H9 (cell line): ENCODE results near the gene LOXHD1. TPM values are rescaled to one million over a fixed set of nuclear protein-coding genes. Genes with fewer than 3 reads are reported as not detected.
A peak's percentile ranks its signal among the peaks of the same experiment; 100 is the strongest.

Experiments
- DNase-seq: peaks from one replicate; pipeline ENCODE4 v3.0.0-alpha.2; 2017
- H2AFZ ChIP-seq: one replicate; pipeline ENCODE4 v1.6.1; 2013; ENCODE audit warnings: mild to moderate bottlenecking, low read length, control low read depth, moderate library complexity
- H2AK5ac ChIP-seq: 2 replicates; pipeline ENCODE4 v1.6.1; 2013; ENCODE audit warnings: low read length, control low read depth, mixed read lengths; ENCODE audit not compliant: insufficient read length
- H2BK120ac ChIP-seq: one replicate; pipeline ENCODE4 v1.6.1; 2013; ENCODE audit warnings: low read depth, mild to moderate bottlenecking, low read length, control low read depth, inconsistent platforms; ENCODE audit not compliant: poor library complexity, severe bottlenecking
- H2BK12ac ChIP-seq: 2 replicates; pipeline ENCODE4 v1.6.1; 2013; ENCODE audit warnings: low read length, control low read depth, mixed read lengths, low read depth; ENCODE audit not compliant: insufficient read length
- H2BK15ac ChIP-seq: 2 replicates; pipeline ENCODE4 v1.6.1; 2013; ENCODE audit warnings: low read depth, low read length, control low read depth
- H2BK20ac ChIP-seq: one replicate; pipeline ENCODE4 v1.6.1; 2013; ENCODE audit warnings: low read depth, mild to moderate bottlenecking, low read length, control low read depth, inconsistent platforms; ENCODE audit not compliant: poor library complexity, severe bottlenecking
- H2BK5ac ChIP-seq: 2 replicates; pipeline ENCODE4 v1.6.1; 2013; ENCODE audit warnings: low read length, control low read depth, mixed read lengths; ENCODE audit not compliant: insufficient read length
- H3K14ac ChIP-seq: 2 replicates; pipeline ENCODE4 v1.6.1; 2013; ENCODE audit warnings: low read length, control low read depth; ENCODE audit not compliant: insufficient read depth
- H3K18ac ChIP-seq: 2 replicates; pipeline ENCODE4 v1.6.1; 2013; ENCODE audit warnings: low read depth, mild to moderate bottlenecking, mixed read lengths, low read length, control low read depth; ENCODE audit not compliant: insufficient read length
- H3K23ac ChIP-seq: 2 replicates; pipeline ENCODE4 v1.6.1; 2013; ENCODE audit warnings: low read length, control low read depth, mixed read lengths, low read depth; ENCODE audit not compliant: insufficient read length
- H3K23me2 ChIP-seq: 2 replicates; pipeline ENCODE4 v1.6.1; 2013; ENCODE audit warnings: low read depth, mild to moderate bottlenecking, mixed read lengths, low read length, control low read depth; ENCODE audit not compliant: insufficient read length, poor library complexity, severe bottlenecking
- H3K27ac ChIP-seq: 2 replicates; pipeline ENCODE4 v1.5.1; 2013; ENCODE audit warnings: low read length, control low read depth, mixed read lengths, low read depth; ENCODE audit not compliant: insufficient read length
- H3K27me3 ChIP-seq: 2 replicates; pipeline ENCODE4 v1.6.1; 2013; ENCODE audit warnings: low read length, control low read depth, inconsistent platforms; ENCODE audit not compliant: insufficient read depth
- H3K4ac ChIP-seq: 2 replicates; pipeline ENCODE4 v1.6.1; 2013; ENCODE audit warnings: low read depth, mild to moderate bottlenecking, control low read depth, inconsistent platforms, low read length, moderate library complexity
- H3K4me1 ChIP-seq: 2 replicates; pipeline ENCODE4 v1.6.1; 2013; ENCODE audit warnings: low read length, control low read depth, inconsistent platforms; ENCODE audit not compliant: insufficient read depth
- H3K4me2 ChIP-seq: 2 replicates; pipeline ENCODE4 v1.6.1; 2013; ENCODE audit warnings: low read length, control low read depth, mixed read lengths; ENCODE audit not compliant: insufficient read length, insufficient read depth
- H3K56ac ChIP-seq: 2 replicates; pipeline ENCODE4 v1.6.1; 2013; ENCODE audit warnings: low read depth, mild to moderate bottlenecking, mixed read lengths, low read length, control low read depth; ENCODE audit not compliant: insufficient read length
- H3K79me1 ChIP-seq: 2 replicates; pipeline ENCODE4 v1.6.1; 2013; ENCODE audit warnings: low read depth, mild to moderate bottlenecking, moderate library complexity, low read length, control low read depth, inconsistent platforms; ENCODE audit not compliant: insufficient read depth, poor library complexity, severe bottlenecking
- H3K79me2 ChIP-seq: 2 replicates; pipeline ENCODE4 v1.6.1; 2013; ENCODE audit warnings: low read length, control low read depth, inconsistent platforms; ENCODE audit not compliant: insufficient read depth
- H3K9ac ChIP-seq: 2 replicates; pipeline ENCODE4 v1.6.1; 2013; ENCODE audit warnings: low read length, control low read depth, mixed read lengths; ENCODE audit not compliant: insufficient read length; ENCODE audit errors: extremely low read depth
- H3K9me3 ChIP-seq: one replicate; pipeline ENCODE4 v1.6.1; 2013; ENCODE audit warnings: low read depth, low read length, inconsistent platforms; ENCODE audit not compliant: control insufficient read depth
- H3T11ph ChIP-seq: one replicate; pipeline ENCODE4 v1.6.1; 2013; ENCODE audit warnings: mild to moderate bottlenecking, low read length, control low read depth, inconsistent platforms
- H4K20me1 ChIP-seq: one replicate; pipeline ENCODE4 v1.6.1; 2013; ENCODE audit not compliant: control insufficient read depth, insufficient read length, insufficient read depth
- H4K5ac ChIP-seq: 2 replicates; pipeline ENCODE4 v1.6.1; 2013; ENCODE audit warnings: low read depth, mild to moderate bottlenecking, mixed read lengths, low read length, control low read depth; ENCODE audit not compliant: insufficient read length
- H4K8ac ChIP-seq: replicated peaks from 2 replicates; pipeline ENCODE4 v1.6.1; 2013; ENCODE audit warnings: low read length, control low read depth, mixed read lengths, low read depth; ENCODE audit not compliant: insufficient read length
- H4K91ac ChIP-seq: 2 replicates; pipeline ENCODE4 v1.6.1; 2013; ENCODE audit warnings: low read depth, mild to moderate bottlenecking, moderate library complexity, mixed read lengths, low read length, control low read depth; ENCODE audit not compliant: insufficient read length
- H3K27ac Mint-ChIP-seq, 3 experiments: 2 replicates in 2 of 3; 3 replicates in 1 of 3; pipeline ENCODE4 v1.8.0; 2020 to 2021; ENCODE audit warnings: mixed read lengths in 3 of 3, mild to moderate bottlenecking in 1 of 3, moderate library complexity in 1 of 3
- H3K27me3 Mint-ChIP-seq: 2 replicates; pipeline ENCODE4 v1.8.0; 2021; ENCODE audit warnings: low read depth, mild to moderate bottlenecking, moderate library complexity, mixed read lengths
- H3K36me3 Mint-ChIP-seq, 3 experiments: 2 replicates in 2 of 3; 3 replicates in 1 of 3; pipeline ENCODE4 v1.8.0; 2020 to 2021; ENCODE audit warnings: low read depth in 3 of 3, mixed read lengths in 3 of 3; ENCODE audit not compliant: insufficient read depth in 1 of 3
- H3K4me1 Mint-ChIP-seq, 2 experiments: 2 replicates each; pipeline ENCODE4 v1.8.0; 2020; ENCODE audit warnings: mixed read lengths in 2 of 2
- H3K4me3 Mint-ChIP-seq, 2 experiments: 2 replicates in 1 of 2; 3 replicates in 1 of 2; pipeline ENCODE4 v1.8.0; 2020 to 2021; ENCODE audit warnings: mild to moderate bottlenecking in 2 of 2, mixed read lengths in 2 of 2, moderate library complexity in 1 of 2
- H3K9me3 Mint-ChIP-seq, 2 experiments: 2 replicates in 1 of 2; 3 replicates in 1 of 2; pipeline ENCODE4 v1.8.0; 2020; ENCODE audit warnings: mild to moderate bottlenecking in 2 of 2, mixed read lengths in 2 of 2, moderate library complexity in 1 of 2
- WGBS: extraction: QIAGEN DNeasy Blood & Tissue Kit; methylation state at CpG from one replicate; pipeline ENCODE4 v1.1.7; 2013; ENCODE audit warnings: missing lambda C conversion rate, low lambda C conversion rate, mixed read lengths; ENCODE audit not compliant: insufficient read length; ENCODE audit errors: extremely low coverage; 5-methylcytosine and 5-hydroxymethylcytosine counted together
- total RNA-seq: library from RNA; stranded (reverse); gene quantifications from 2 replicates; pipeline ENCODE4 v1.2.1, GENCODE V29; 2021
- TF ChIP-seq, protein P1 (sequence below): fragments of 200-600 bp; sonication (generic); conservative IDR thresholded peaks from 3 replicates; pipeline ENCODE4 v1.8.0; 2021; ENCODE audit warnings: antibody characterized with exemption, mild to moderate bottlenecking

LOXHD1 gene
- total RNA-seq, 1 experiment from 2014 or later, result 0.07 TPM

DNA sequence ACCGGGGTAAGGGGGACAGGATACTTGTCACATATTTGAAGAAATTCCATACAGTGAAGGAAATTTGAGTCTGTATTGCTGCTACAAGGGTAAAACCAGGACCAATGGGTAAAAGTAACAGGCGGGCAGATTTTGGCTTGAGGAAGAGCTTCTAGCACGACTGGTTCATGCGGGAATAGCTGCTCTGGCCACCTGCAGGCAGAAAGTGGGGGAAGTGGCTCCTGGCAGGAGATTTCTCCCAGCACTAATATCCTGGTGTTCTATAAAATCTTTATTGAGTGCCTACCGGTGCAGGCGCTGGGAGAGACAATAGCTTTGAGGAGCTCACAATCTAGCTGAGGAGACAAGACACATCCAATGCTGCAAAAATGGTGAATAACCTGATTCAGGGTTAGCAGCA is 198.5 kb downstream of the LOXHD1 start:
- Histone ChIP-seq H4K91ac (no peak overlapping the region), H3K4ac (no peak overlapping the region), H2AK5ac (no peak overlapping the region), H4K20me1 (no peaks in the 10 kb centered on the region), H3K9me3 (no peaks in the 10 kb centered on the region), H2BK20ac (no peak overlapping the region), H2AFZ (no peak overlapping the region), H3K4me1 (peaks cover 10% of the 10 kb centered on the region; the same call in 1 of the 2 replicates), H3K79me2 (no peaks in the 10 kb centered on the region), H4K8ac (no peak overlapping the region), H3K18ac (no peak overlapping the region), H3K23ac (no peak overlapping the region), H3K14ac (no peak overlapping the region), H3K27ac (no peak overlapping the region), H4K5ac (no peak overlapping the region), H2BK120ac (no peak overlapping the region), H3K23me2 (no peaks in the 10 kb centered on the region), H3K56ac (no peak overlapping the region), H3K9ac (no peak overlapping the region), H2BK12ac (no peak overlapping the region), H3K27me3 (no peaks in the 10 kb centered on the region), H2BK5ac (no peak overlapping the region), H3K4me2 (no peak overlapping the region), H3T11ph (no peak overlapping the region), H3K79me1 (no peaks in the 10 kb centered on the region), H2BK15ac (no peak overlapping the region)
- Mint-ChIP-seq H3K27me3 (peaks cover 7% of the 10 kb centered on the region), H3K9me3 (no peaks in the 10 kb centered on the region), H3K4me3 (peak overlapping the region in 1 of 2 experiments; percentile 2; a peak in 1 of 5 replicates), H3K27ac (0 out of 7 replicates have a peak overlapping the region, but pooled peaks of 1 of the 3 experiments have one; percentile 5), H3K36me3 (peaks cover 0 to 3% (median 0%) of the 10 kb centered on the region in 3 experiments; a peak in 2 of 7 replicates), H3K4me1 (peaks cover 19 to 41% of the 10 kb centered on the region in 2 experiments)
- peak; percentile 52 for DNase-seq
- no CpG with 5 or more reads among the region's 6 CpGs for WGBS
- TF ChIP-seq, protein P1, sequence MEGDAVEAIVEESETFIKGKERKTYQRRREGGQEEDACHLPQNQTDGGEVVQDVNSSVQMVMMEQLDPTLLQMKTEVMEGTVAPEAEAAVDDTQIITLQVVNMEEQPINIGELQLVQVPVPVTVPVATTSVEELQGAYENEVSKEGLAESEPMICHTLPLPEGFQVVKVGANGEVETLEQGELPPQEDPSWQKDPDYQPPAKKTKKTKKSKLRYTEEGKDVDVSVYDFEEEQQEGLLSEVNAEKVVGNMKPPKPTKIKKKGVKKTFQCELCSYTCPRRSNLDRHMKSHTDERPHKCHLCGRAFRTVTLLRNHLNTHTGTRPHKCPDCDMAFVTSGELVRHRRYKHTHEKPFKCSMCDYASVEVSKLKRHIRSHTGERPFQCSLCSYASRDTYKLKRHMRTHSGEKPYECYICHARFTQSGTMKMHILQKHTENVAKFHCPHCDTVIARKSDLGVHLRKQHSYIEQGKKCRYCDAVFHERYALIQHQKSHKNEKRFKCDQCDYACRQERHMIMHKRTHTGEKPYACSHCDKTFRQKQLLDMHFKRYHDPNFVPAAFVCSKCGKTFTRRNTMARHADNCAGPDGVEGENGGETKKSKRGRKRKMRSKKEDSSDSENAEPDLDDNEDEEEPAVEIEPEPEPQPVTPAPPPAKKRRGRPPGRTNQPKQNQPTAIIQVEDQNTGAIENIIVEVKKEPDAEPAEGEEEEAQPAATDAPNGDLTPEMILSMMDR, result peak; percentile 44; the same call in 2 of the 3 replicates
